ENCODE data around the gene NRXN3. TPM values are rescaled to one million over a fixed set of nuclear protein-coding genes. Genes with fewer than 3 reads are reported as not detected.
"Not testable (repeated sequence)": the region's sequence is repeated elsewhere in the genome, so short reads cannot be mapped to it uniquely, and the experiment has no call there.

NRXN3 gene
- total and polyA plus RNA-seq, 5 donors: 1.5 to 4.7 (median 4.0) TPM

- Histone ChIP-seq H3K4me3 (ENCODE audit: low read length) (no peak overlapping the region), H3K9me3 (ENCODE audit: control insufficient read depth, low read length) (no peaks in the 10 kb centered on the region), H3K4me1 (ENCODE audit: control insufficient read depth, insufficient read depth, low read length) (no peaks in the 10 kb centered on the region), H3K27me3 (ENCODE audit: control insufficient read depth, insufficient read depth) (no peaks in the 10 kb centered on the region), H3K27ac (ENCODE audit: low read length) (no peak overlapping the region)
- ATAC-seq (no peak), DNase-seq (no peak)
- intact Hi-C loops (cut with DNase I): no loop called here
- 77% methylated on average over 1 of the region's 1 CpG for WGBS
Observed at GRCh38 chr14:79742142-79742541, 1572.0 kb downstream of the NRXN3 start.

DNA sequence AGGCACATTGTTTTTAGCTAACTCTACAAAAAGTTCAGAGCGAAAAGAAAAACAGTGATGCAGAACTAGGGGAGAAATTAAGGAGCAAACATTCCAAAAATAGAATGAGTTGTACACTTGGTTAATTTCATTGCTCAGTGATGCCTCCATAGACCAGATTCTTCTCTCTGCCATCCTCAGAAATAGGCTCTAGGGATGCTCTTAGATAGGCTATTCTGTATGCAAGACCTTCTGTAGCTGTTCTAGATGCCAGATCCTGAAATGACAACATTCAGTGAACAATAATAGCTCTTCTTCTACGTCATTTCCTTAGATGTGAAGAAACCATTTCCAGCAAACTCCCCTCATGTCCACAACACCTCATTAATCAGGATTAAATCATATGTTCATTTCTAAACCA, 1574.9 kb downstream of the NRXN3 start:
- Histone ChIP-seq H3K27me3 (ENCODE audit: control insufficient read depth, insufficient read depth) (no peaks in the 10 kb centered on the region), H3K4me3 (ENCODE audit: low read length) (no peak overlapping the region), H3K27ac (ENCODE audit: low read length) (no peak overlapping the region), H3K4me1 (ENCODE audit: control insufficient read depth, insufficient read depth, low read length) (no peaks in the 10 kb centered on the region), H3K9me3 (ENCODE audit: control insufficient read depth, low read length) (no peaks in the 10 kb centered on the region)
- 64% methylated on average over 2 of the region's 2 CpGs for WGBS
- intact Hi-C loops (cut with DNase I): no loop called here
- ATAC-seq (no peak), DNase-seq (no peak)

DNA sequence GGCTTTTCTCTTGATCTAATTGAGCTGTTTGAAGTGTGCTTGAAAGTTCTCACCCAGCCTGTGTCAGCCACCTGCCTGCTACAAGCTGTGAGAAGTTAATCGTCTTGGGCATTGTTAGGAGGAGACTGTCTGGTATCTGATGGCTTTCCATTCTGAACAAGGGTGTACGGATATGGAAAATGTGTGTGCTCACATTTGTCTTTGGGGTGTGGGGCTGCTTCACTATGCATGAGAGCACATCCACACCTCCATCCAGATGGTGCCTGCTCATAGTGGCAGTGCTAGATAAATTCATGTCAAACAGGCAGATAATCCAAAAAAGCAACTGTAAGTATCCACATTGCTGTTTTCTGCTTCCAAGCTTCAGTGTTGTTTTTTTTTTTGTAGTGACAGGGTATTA, 1578.9 kb downstream of the NRXN3 start:
- Histone ChIP-seq H3K4me1 (ENCODE audit: control insufficient read depth, insufficient read depth, low read length) (no peaks in the 10 kb centered on the region), H3K9me3 (ENCODE audit: control insufficient read depth, low read length) (no peaks in the 10 kb centered on the region), H3K27ac (ENCODE audit: low read length) (no peak overlapping the region), H3K4me3 (ENCODE audit: low read length) (no peak overlapping the region), H3K27me3 (ENCODE audit: control insufficient read depth, insufficient read depth) (no peaks in the 10 kb centered on the region)
- no peak for DNase-seq
- intact Hi-C loops (cut with DNase I): no loop called here
- 62% methylated on average over 2 of the region's 2 CpGs for WGBS
- no peak for ATAC-seq

GRCh38 chr14:79758985-79759384, 1588.8 kb downstream of the NRXN3 start:
- ATAC-seq (no peak), DNase-seq (no peak)
- intact Hi-C loops (cut with DNase I): no loop called here

DNA sequence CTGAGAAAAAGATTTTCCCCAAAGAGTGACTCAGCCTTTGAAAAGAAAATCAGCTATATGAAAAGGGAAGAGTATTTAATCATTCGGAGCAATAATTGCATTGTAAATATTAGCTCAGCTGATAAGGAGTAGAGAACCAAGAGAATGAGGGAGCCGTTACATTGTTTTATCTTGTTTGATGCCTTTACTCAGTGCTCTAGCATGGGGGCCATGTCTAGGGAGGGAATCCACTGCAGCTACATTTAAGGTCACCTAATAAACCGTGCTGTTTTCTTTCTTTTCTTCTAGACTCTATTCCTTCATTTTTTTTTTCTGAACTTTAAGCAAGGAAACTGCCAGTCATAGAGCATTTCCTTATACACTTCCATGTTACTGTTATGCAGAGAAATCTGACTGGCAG, 1594.2 kb downstream of the NRXN3 start:
- 52% methylated on average over 3 of the region's 3 CpGs for WGBS
- Histone ChIP-seq H3K27ac (ENCODE audit: low read length) (no peak overlapping the region), H3K9me3 (ENCODE audit: control insufficient read depth, low read length) (no peaks in the 10 kb centered on the region), H3K4me3 (ENCODE audit: low read length) (no peak overlapping the region), H3K4me1 (ENCODE audit: control insufficient read depth, insufficient read depth, low read length) (no peaks in the 10 kb centered on the region), H3K27me3 (ENCODE audit: control insufficient read depth, insufficient read depth) (no peaks in the 10 kb centered on the region)
- intact Hi-C loops (cut with DNase I): no loop called here
- DNase-seq (no peak), ATAC-seq (no peak)

More at GRCh38 chr14:79758985-79759384, 1588.8 kb downstream of the NRXN3 start:
- Histone ChIP-seq H3K27ac (ENCODE audit: low read length) (no peak overlapping the region), H3K9me3 (ENCODE audit: control insufficient read depth, low read length) (no peaks in the 10 kb centered on the region), H3K4me1 (ENCODE audit: control insufficient read depth, insufficient read depth, low read length) (no peaks in the 10 kb centered on the region), H3K27me3 (ENCODE audit: control insufficient read depth, insufficient read depth) (no peaks in the 10 kb centered on the region), H3K4me3 (ENCODE audit: low read length) (no peak overlapping the region)

GRCh38 chr14:79766511-79766910, 1596.3 kb downstream of the NRXN3 start:
- no peak overlapping the region for H3K27ac ChIP-seq (ENCODE audit: low read length)
- H3K4me3 ChIP-seq (ENCODE audit: low read length): no peak overlapping the region
- WGBS: 80% methylated on average over 2 of the region's 2 CpGs
- no peaks in the 10 kb centered on the region for H3K9me3 ChIP-seq (ENCODE audit: control insufficient read depth, low read length)
- ATAC-seq: no peak
- DNase-seq: no peak
- H3K4me1 ChIP-seq (ENCODE audit: control insufficient read depth, insufficient read depth, low read length): no peaks in the 10 kb centered on the region
- H3K27me3 ChIP-seq (ENCODE audit: control insufficient read depth, insufficient read depth): no peaks in the 10 kb centered on the region
- intact Hi-C loops (cut with DNase I): no loop called here

DNA sequence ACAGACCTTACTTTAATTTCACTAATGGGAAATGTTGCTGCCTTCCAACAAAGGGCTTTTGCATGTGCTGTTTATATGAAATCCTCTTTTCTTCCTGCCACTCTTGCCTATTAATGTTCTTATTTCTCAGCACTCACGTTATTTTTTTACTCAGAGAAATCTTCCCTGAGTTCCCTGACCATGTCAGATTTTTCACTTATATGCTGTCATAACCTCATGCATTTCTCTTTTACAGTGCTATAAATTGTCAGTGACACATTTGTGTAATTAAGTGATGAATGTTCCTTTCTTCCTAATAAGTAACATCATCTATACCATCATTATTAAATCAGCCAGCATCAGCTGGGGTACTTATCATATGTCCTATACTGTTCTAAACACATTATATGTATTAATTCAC, 1597.1 kb downstream of the NRXN3 start:
- no peaks in the 10 kb centered on the region for H3K27me3 ChIP-seq (ENCODE audit: control insufficient read depth, insufficient read depth)
- no peak overlapping the region for H3K27ac ChIP-seq (ENCODE audit: low read length)
- intact Hi-C loops (cut with DNase I): no loop called here
- DNase-seq (no peak), ATAC-seq (no peak)
- 87% methylated on average over 1 of the region's 1 CpG for WGBS
- no peak overlapping the region for H3K4me3 ChIP-seq (ENCODE audit: low read length)
- no peaks in the 10 kb centered on the region for H3K4me1 ChIP-seq (ENCODE audit: control insufficient read depth, insufficient read depth, low read length)
- H3K9me3 ChIP-seq (ENCODE audit: control insufficient read depth, low read length): no peaks in the 10 kb centered on the region

DNA sequence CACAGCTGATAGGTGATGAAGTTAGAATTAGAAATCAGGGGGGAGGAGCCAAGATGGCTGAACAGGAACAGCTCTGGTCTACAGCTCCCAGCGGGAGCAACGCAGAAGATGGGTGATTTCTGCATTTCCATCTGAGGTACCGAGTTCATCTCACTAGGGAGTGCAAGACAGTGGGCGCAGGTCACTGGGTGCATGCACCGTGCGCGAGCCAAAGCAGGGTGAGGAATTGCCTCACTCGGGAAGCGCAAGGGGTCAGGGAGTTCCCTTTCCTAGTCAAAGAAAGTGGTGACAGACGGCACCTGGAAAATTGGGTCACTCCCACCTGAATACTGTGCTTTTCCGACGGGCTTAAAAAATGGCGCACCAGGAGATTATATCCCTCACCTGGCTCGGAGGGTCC, 1597.5 kb downstream of the NRXN3 start:
- H3K9me3 ChIP-seq (ENCODE audit: control insufficient read depth, low read length); H3K4me1 ChIP-seq (ENCODE audit: control insufficient read depth, insufficient read depth, low read length); H3K4me3 ChIP-seq (ENCODE audit: low read length); DNase-seq; H3K27ac ChIP-seq (ENCODE audit: low read length); H3K27me3 ChIP-seq (ENCODE audit: control insufficient read depth, insufficient read depth); ATAC-seq; intact Hi-C loops (cut with DNase I): not testable (repeated sequence)
- 92% methylated on average over 14 of the region's 14 CpGs for WGBS

GRCh38 chr14:79781882-79782281, 1611.7 kb downstream of the NRXN3 start:
- intact Hi-C loops (cut with DNase I): no loop called here
- H3K27me3 ChIP-seq (ENCODE audit: control insufficient read depth, insufficient read depth): no peaks in the 10 kb centered on the region
- DNase-seq (no peak), ATAC-seq (no peak)
- H3K4me3 ChIP-seq (ENCODE audit: low read length): no peak overlapping the region
- H3K4me1 ChIP-seq (ENCODE audit: control insufficient read depth, insufficient read depth, low read length): no peaks in the 10 kb centered on the region
- no peaks in the 10 kb centered on the region for H3K9me3 ChIP-seq (ENCODE audit: control insufficient read depth, low read length)
- no peak overlapping the region for H3K27ac ChIP-seq (ENCODE audit: low read length)
- WGBS: 36% methylated on average over 2 of the region's 2 CpGs

DNA sequence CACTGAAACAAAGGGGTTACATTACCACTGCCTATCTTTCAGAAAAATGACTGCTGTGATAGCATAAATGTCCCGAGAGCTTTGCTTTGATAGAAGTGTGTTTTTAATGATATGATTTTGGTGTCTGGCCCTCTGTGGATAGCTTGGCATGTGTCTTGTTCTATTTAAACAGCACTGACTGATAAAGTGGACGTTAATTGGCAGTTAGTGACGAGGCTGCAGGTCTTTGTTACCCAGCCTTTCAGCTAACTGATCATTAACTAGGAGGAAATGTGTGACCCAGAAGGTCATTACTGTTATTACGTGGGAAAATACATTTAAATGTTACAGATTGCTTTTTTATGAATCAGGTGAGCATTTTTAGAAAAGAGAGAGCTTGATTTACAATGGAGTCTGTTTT, 1612.9 kb downstream of the NRXN3 start:
- no peak overlapping the region for H3K27ac ChIP-seq (ENCODE audit: low read length)
- H3K4me1 ChIP-seq (ENCODE audit: control insufficient read depth, insufficient read depth, low read length): no peaks in the 10 kb centered on the region
- H3K27me3 ChIP-seq (ENCODE audit: control insufficient read depth, insufficient read depth): no peaks in the 10 kb centered on the region
- no peak for ATAC-seq
- H3K4me3 ChIP-seq (ENCODE audit: low read length): no peak overlapping the region
- H3K9me3 ChIP-seq (ENCODE audit: control insufficient read depth, low read length): no peaks in the 10 kb centered on the region
- intact Hi-C loops (cut with DNase I): no loop called here
- 32% methylated on average over 4 of the region's 4 CpGs for WGBS
- no peak for DNase-seq

DNA sequence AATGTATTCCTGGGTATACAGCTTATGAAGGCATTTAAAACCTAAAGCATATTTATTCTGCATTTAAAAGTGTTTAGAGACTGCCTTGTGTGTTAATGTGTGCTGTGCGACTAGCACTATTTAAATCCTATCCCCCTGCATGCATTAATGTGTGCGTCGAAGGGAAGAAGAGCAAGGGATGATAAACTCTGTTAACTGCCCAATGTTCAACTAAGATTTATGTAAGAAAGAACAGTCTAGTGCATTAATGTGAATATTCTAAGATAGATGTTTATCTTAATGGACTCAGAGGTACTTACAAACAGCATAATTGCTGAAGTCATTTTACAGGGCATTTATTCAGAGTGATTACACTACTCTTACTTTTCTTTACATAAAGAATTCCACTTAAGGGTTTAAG, 1616.3 kb downstream of the NRXN3 start:
- Histone ChIP-seq H3K4me3 (ENCODE audit: low read length) (no peak overlapping the region), H3K4me1 (ENCODE audit: control insufficient read depth, insufficient read depth, low read length) (no peaks in the 10 kb centered on the region), H3K27ac (ENCODE audit: low read length) (no peak overlapping the region), H3K9me3 (ENCODE audit: control insufficient read depth, low read length) (no peaks in the 10 kb centered on the region), H3K27me3 (ENCODE audit: control insufficient read depth, insufficient read depth) (no peaks in the 10 kb centered on the region)
- WGBS: 84% methylated on average over 3 of the region's 3 CpGs
- intact Hi-C loops (cut with DNase I): no loop called here
- DNase-seq (no peak), ATAC-seq (no peak)

DNA sequence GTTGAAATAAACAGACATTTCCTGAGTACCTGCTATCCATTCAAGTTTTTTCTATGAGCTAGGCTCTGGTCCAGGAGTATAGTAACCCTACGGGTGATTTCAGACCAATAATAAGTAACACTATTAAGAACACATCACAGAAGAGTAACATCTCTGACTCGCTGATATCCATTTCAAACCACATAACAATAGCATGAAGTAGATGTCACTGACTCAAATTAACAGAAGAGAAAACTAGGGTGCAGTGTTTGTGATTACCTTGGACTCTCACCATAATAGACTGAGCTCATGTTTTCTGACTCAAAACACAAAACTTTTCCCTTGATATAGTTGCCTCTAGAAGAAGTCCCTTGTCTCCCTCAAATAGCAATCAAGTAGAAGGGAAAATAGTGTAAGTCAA, 1618.2 kb downstream of the NRXN3 start:
- H3K27me3 ChIP-seq (ENCODE audit: control insufficient read depth, insufficient read depth): no peaks in the 10 kb centered on the region
- H3K4me1 ChIP-seq (ENCODE audit: control insufficient read depth, insufficient read depth, low read length): no peaks in the 10 kb centered on the region
- DNase-seq: no peak
- no peak overlapping the region for H3K4me3 ChIP-seq (ENCODE audit: low read length)
- intact Hi-C loops (cut with DNase I): no loop called here
- 89% methylated on average over 2 of the region's 2 CpGs for WGBS
- H3K9me3 ChIP-seq (ENCODE audit: control insufficient read depth, low read length): no peaks in the 10 kb centered on the region
- H3K27ac ChIP-seq (ENCODE audit: low read length): no peak overlapping the region
- ATAC-seq: no peak
